C4-2B (cell line): ENCODE data around the gene SPAG4.

Experiments
- ZFX ChIP-seq: fragments of 450-650 bp; IDR thresholded peaks from 2 replicates; pipeline ENCODE4 v1.6.1; 2017
- TF ChIP-seq, protein P1 (sequence below): fragments of 450-650 bp; conservative IDR thresholded peaks from 2 replicates; pipeline ENCODE4 v1.5.1; 2017; ENCODE audit warnings: mild to moderate bottlenecking

DNA sequence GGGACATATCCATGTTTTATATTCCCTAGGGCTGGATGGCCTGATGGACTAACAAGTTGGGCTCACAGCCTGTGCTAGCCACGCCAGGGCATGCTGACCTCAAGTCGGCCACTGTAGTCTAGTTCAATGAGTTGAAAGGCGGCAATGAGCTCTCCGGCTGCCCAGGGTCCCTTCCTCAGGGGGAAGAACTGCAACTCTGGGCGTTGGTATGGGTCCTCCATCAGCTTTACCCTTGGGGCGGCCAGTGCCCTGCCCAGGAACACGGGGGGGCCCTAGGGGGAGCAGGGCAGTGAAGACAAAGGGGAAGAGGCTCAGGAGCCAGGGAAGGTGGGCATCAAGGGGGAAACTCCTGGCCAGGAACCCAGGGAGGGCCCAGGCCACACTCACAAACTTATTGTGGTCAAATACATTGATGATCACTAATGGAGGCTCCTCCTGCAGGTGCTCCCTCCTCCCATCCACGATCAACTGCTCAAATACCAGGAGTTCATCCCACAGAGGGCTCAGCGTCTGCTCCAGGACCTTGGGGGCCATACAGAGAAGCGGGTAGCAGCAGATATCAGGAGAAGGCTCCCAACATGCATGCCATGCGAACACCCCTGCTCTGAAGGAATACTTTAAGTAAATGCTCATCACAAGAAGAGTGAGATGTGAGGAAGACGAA is 32.8 kb upstream of the SPAG4 start:
- TF ChIP-seq, protein P1, sequence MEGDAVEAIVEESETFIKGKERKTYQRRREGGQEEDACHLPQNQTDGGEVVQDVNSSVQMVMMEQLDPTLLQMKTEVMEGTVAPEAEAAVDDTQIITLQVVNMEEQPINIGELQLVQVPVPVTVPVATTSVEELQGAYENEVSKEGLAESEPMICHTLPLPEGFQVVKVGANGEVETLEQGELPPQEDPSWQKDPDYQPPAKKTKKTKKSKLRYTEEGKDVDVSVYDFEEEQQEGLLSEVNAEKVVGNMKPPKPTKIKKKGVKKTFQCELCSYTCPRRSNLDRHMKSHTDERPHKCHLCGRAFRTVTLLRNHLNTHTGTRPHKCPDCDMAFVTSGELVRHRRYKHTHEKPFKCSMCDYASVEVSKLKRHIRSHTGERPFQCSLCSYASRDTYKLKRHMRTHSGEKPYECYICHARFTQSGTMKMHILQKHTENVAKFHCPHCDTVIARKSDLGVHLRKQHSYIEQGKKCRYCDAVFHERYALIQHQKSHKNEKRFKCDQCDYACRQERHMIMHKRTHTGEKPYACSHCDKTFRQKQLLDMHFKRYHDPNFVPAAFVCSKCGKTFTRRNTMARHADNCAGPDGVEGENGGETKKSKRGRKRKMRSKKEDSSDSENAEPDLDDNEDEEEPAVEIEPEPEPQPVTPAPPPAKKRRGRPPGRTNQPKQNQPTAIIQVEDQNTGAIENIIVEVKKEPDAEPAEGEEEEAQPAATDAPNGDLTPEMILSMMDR = no peak
- TF ChIP-seq ZFX = no peak
